Right ventricle myocardium inferior (tissue), 1 donor: ENCODE measurements around the gene CCDC27. TPM values are rescaled to one million over a fixed set of nuclear protein-coding genes. Genes with fewer than 3 reads are reported as not detected.

Experiments
- ATAC-seq: fragments of 200-7000 bp; cut with Tn5 transposase; one replicate; pipeline ENCODE4 v1.9.1; 2020; ENCODE audit warnings: mild to moderate bottlenecking, moderate library complexity
- DNase-seq: peaks from one replicate; pipeline ENCODE4 v3.0.0; 2021; ENCODE audit errors: missing footprints
- intact Hi-C: fragments of 100-400 bp; cut with DNase I; formaldehyde crosslinking; loops from one replicate; pipeline ENCODE4 v1.11.0; 2022
- total RNA-seq: library from RNA; stranded (reverse); fragmentation: NEBNext Ultra II Directional; extraction: Animal tissue kit (Norgen Biotek cat#: 25700); gene quantifications from one replicate; pipeline ENCODE4 v1.2.1, GENCODE V29; 2021
- donor health status: DM: no; HTN: yes; CAD: no; lungs with severe emphysema.

CCDC27 gene
- total RNA-seq, 1 donor from 2014 or later = not detected

DNA sequence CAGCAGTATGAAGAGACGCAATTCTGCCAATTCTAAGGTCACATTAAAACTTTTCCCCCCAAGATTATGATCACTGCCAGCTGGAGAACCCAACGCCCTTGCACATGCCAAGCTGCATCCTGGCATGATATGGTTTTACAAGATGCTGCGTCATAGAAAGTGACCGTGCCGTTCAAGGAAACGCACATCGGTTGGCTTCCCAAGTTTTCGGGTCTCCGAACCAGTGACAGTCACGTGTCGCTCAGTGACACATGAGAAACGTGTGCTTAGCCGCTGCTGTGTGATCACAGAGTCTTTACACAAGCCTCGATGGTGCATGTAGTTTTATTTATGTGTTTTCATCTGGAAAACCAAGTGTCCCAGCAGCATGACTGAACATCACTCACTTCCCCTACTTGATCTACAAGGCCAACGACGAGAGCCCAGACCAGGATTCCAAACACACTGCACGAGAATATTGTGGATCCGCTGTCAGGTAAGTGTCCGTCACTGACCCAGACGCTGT lies 27.7 kb downstream of the CCDC27 start:
- intact Hi-C loops = no loop called here
- no peak for ATAC-seq
- DNase-seq = no peak

DNA sequence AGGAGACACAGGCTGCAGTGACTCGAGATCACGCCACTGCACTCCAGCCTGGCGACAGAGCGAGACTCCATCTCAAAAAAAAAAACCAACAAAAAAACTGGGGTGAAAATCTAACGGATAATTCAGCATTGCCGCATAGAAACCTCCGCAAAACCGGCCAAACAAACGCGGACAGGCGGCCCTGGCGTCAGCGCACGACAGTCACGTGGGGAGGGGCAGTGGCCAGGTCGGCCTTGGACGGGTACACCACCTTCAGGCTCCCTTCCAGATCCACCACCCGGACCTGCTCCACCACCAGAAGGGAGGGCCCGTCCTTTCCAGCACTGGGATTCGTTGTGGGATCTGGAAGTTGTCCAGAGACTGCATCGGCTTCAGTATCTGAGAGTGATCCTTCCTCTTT lies 28.7 kb downstream of the CCDC27 start:
- DNase-seq (peak; percentile 53), ATAC-seq (no peak)
- intact Hi-C loops = no loop called here

DNA sequence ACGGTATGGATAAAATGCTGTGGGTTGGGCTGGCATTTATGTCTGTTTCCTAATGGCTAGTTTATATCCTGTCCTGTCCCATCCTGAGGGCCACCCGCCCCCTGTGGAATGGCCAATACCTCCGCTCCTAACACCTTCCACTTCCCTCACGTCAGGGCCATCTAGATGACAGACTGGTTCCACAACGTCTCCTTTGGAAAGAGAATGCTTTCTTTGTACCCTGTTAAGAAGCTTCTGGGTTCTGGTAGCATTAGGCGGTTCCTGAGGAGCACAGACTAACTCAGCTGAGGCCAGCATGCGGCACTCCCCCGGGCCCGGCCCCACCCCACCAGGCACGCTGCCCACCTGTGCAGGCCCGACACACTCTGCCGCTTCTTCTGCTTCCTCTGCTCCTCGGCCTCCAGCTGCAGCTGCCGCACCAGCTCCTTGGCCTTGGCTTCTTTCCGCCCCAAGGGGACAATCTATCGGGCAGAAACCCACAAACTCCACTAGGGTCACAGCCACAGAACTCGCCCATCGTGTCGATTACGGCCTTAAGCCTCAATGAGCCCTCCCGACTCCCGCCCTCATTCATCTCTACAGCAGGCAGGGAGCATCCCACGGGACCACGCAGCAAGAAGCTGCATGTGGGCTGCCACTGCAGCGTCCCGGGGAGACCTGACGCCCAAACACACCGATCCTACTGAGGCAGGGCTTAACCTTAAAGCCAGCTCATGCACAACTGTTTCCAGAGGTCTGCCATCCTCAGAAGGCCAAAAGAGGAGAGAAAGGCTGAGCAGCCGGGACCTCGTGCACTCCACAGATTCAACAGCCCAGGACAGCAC lies 31.6 kb downstream of the CCDC27 start:
- intact Hi-C loops = no loop called here
- ATAC-seq (no peak), DNase-seq (peak; percentile 22)

DNA sequence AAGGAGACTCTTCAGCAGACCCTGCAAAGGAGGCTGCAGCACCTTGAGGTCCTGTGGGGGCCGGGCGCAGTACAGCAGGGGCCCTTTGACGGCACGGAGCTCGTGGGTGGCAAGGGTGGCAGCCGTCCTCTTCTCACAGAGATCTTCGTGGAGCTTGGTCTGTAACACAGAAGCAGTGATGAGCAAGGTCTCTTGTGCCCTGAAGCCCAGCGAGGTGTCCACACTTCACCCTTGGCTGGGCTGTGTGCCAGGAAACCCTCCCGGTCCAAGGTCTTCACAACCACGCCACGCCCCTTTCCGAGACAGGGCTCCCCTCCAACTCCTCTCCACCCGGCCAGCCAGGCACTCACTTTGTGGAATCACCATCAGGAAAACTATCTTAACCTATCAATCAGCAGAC lies 32.8 kb downstream of the CCDC27 start:
- DNase-seq = peak; percentile 56
- no peak for ATAC-seq
- intact Hi-C loops = no loop called here

DNA sequence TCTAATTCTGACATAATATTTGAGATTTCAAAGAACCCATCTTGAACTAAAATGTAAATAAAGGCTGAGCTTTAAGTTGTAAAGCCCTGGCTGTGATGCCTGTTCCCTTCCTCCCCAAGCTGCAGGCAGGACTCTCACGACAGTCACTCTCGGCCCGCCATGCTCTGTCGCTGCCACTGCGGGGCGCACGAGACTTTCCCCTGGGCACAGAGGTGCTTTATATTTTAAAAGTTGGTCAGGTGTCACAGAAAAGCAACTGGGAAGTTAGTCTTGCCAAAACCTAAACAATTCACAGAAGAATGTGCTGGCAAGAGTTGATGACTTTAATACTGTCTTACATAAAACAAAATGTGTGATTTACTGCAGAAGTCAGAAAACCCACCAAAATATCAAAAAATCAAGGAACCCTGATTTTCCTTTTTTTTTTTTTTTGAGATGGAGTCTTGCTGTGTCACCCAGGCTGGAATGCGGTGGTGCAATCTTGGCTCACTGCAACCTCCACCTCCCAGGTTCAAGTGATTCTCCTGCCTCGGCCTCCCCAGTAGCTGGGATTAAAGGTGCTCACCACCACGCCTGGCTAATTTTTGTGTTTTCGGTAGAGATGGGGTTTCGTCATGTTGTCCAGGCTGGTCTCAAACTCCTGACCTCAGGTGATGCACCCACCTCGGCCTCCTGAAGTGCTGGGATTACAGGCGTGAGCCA lies 33.4 kb downstream of the CCDC27 start:
- ATAC-seq = no peak
- intact Hi-C loops = no loop called here
- no peak for DNase-seq

GRCh38 chr1:3786468-3787348 lies 34.5 kb downstream of the CCDC27 start:
- DNase-seq = peak; percentile 17
- no peak for ATAC-seq
- intact Hi-C loops = no loop called here

GRCh38 chr1:3787349-3787715 lies 35.1 kb downstream of the CCDC27 start:
- intact Hi-C loops = no loop called here
- DNase-seq (peak; percentile 15), ATAC-seq (no peak)

DNA sequence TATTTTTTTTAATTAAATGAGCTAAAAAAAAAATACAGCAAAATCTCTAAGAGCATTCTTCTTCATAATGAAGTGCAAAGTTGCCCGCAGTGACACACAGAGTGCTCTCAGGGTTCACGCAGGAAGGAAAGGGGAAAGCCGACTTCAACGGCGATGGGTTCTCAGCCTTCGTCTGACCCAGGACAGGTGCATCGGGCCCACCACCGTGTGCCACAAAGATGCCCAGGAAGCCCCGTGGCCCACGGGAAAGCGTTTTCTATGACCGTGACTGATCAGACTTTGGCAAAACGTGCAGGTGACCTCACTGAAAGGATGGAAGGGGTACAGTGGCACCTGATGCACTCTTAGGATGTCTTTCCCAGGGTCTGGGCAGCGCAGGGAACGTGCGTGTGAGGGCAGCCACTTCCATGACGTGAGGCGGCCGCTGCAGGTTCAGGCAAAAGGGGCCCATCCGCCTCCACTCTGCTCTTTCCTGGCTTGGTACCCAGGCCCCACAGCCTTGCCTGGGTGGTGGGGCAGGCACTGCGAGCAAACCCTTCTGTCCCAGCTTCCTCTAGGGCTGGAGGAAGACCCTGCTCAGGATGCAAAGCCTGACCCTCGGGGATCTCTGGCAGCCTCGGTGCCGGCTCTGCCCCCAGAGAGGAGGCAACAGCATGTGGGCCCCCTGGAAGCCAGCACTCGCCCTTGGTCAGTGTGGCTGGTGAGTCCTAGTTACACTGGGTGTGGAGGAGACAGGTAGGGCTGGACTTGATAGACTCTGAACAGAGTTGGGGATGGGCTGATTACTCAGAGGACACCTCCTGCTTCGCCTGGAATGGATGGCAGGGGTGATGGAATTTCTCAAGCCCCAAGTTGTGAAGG lies 35.7 kb downstream of the CCDC27 start:
- ATAC-seq (no peak), DNase-seq (peak; percentile 60)
- intact Hi-C loops = no loop called here

GRCh38 chr1:3788756-3789420 lies 36.6 kb downstream of the CCDC27 start:
- ATAC-seq (peak; percentile 55), DNase-seq (peak; percentile 56)
- intact Hi-C loops = no loop called here

DNA sequence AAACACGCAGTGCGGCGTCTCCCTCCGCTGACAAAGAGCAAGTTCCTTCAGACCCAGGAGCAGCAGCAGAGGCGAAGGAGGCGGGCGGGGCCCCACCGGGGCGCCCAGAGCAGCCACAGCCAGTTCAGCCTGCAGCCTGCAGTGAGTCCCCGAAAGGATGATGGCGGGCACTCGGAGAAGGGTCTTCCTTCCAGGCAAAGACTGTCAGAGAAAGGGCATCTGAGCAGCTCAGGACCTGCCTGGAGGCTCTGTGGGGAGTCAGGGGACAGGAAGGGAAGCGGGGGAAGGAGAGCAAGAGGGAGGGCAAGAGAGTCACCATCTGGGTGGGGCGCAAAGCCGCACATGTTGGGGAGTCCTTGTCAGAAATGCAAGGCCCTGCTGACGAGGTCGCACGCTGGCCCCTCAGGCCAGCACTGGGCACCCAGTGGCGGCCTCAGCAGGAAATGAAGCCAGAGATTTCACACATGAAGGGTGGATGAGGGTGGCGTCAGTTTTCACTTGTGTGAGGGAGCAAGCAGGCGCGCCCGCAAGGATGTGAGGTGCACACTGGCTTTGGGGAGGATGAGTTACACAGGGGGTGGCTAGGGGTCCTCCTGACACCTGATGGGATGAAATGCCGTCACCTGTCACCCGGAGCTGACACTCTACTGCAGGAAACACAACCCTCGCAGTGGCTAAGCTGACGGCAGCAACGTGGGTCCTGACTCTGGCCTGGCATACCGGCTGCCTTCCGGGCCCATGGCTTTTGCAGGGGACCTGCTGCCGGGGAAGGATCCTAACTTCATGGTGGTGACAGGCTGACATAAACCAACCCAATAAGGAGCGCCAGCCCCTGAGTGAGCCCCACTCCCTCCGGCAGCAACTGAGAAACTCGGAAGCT lies 37.4 kb downstream of the CCDC27 start:
- ATAC-seq = no peak
- peak; percentile 42 for DNase-seq
- intact Hi-C loops = loop anchor here (10.0 kb wide), 1 partner anchor 165 kb away; the partner anchor contains the start of gene TPRG1L

DNA sequence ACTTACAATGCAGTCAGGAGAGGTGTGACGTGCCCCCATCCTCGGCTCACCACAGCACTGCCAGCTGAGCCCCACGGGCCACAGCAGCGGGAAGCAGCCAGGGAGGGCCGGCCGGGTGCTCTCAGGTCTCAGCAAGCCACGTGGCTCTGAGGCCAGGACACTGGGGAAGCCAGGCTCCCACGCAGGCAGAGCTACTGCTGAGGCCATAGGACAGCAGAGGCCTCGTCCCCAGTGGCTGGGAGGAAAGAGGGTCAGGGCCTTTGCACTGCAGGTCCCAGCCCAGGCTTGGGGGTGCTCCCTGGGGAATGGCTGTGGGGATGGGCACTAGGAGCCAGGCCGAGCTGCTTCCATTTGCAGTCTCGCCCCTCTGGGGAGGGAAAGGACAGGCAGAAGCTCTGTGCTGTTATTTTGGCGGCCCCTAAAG lies 38.3 kb downstream of the CCDC27 start:
- intact Hi-C loops = loop anchor here (10.0 kb wide), 1 partner anchor 166 kb away; the partner anchor contains the start of gene TPRG1L
- DNase-seq (peak; percentile 35), ATAC-seq (peak; percentile 33)

GRCh38 chr1:3790952-3791351 lies 38.7 kb downstream of the CCDC27 start:
- intact Hi-C loops = loop anchor here (10.0 kb wide), 1 partner anchor 166 kb away; the partner anchor contains the start of gene TPRG1L
- peak; percentile 35 for DNase-seq
- no peak for ATAC-seq

DNA sequence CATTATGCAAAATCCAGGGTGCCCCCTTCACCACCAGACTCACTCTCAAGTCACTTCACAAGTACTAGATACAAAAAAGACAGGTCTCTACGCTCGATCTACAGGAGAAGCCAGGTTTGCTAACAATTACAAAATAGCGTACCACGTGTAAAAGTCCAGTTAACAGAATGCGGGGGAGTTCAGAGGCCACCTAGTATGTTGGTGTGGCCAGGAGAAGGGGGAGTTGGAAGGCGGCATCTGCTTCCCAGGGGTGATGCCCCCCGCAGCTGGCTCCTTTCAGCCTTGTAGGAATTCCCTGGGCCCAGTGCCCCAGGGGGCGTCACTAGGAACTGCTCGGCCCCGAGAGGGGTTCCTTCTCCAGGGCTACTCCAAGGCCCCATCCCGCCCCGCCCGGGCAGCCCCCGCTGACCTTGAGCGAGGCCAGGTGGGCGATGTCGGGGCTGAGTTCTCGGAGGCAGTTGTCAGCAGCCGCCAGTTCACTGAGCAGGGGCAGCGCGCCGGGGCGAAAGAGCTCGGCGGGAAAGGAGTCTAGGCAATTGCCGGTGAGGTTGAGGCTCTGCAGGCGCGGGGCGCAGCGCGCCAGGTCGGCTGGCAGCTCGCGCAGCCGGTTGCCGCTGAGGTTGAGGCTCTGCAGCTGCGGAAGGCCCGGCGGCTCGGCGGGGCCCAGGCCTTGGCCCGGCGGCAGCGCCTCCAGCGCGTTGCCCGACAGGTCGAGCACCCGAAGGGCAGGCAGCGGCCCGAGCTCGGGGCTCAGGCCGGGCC lies 43.4 kb downstream of the CCDC27 start:
- intact Hi-C loops = loop anchor here (2.0 to 10.0 kb wide), 3 partner anchors 48 to 171 kb away; partner anchors contain the start of genes C1orf174 and TPRG1L
- ATAC-seq (no peak), DNase-seq (peak; percentile 66)

- peak; percentile 100 for ATAC-seq
- DNase-seq = peak; percentile 99
- intact Hi-C loops = loop anchor here (2.0 to 10.0 kb wide), 3 partner anchors 49 to 172 kb away; partner anchors contain the start of genes C1orf174 and TPRG1L
Measured at GRCh38 chr1:3796215-3797061, 44.2 kb downstream of the CCDC27 start, which contains the start of gene LRRC47. TSS of gene LRRC47 (minus strand) at chr1:3796498. CDS start at chr1:3796476, 22 bp downstream.
